BJ (cell line): ENCODE data around the gene DYNC2LI1. TPM values are rescaled to one million over a fixed set of nuclear protein-coding genes. Genes with fewer than 3 reads are reported as not detected.
A peak's percentile ranks its signal among the peaks of the same experiment; 100 is the strongest.

ENCODE experiments used
- CTCF ChIA-PET: fragments of 350-600 bp; formaldehyde crosslinking; extraction: SDS; loops from one replicate; lab custom pipeline; 2021; ENCODE audit warnings: antibody characterized with exemption, inconsistent platforms; lab: Yijun Ruan, JAX
- POLR2A ChIA-PET: fragments of 300-600 bp; sonication (Branson Sonifier 250); formaldehyde crosslinking; extraction: SDS; loops from one replicate; lab custom pipeline; 2021; ENCODE audit warnings: antibody characterized with exemption; lab: Charles Lee
- DNase-seq: peaks from one replicate; pipeline ENCODE4 v3.0.0-alpha.2; 2011; ENCODE audit warnings: low read depth
- H3K27me3 ChIP-seq: 2 replicates; pipeline ENCODE4 v1.6.0; 2011; ENCODE audit warnings: low read length; ENCODE audit not compliant: control insufficient read depth, insufficient read depth
- H3K36me3 ChIP-seq: 2 replicates; pipeline ENCODE4 v1.5.1; 2011; ENCODE audit warnings: low read length; ENCODE audit not compliant: control insufficient read depth, insufficient read depth
- H3K4me3 ChIP-seq: 2 replicates; pipeline ENCODE4 v1.5.1; 2011; ENCODE audit warnings: low read depth, mild to moderate bottlenecking, control low read depth, low read length
- polyA plus RNA-seq: library from polyadenylated mRNA; depleted of rRNA; stranded (reverse); fragments of >200 nt; gene quantifications from 2 replicates; pipeline ENCODE4 v1.2.3, GENCODE V29; 2011
- TF ChIP-seq, protein P1 (sequence below): IDR thresholded peaks from 2 replicates; pipeline ENCODE4 v1.5.1; 2011; ENCODE audit warnings: low read depth, mild to moderate bottlenecking, control low read depth, inconsistent platforms, low read length, moderate library complexity; ENCODE audit not compliant: insufficient read depth

Gene DYNC2LI1
- polyA plus RNA-seq, 1 experiment = 7.2 TPM

DNA sequence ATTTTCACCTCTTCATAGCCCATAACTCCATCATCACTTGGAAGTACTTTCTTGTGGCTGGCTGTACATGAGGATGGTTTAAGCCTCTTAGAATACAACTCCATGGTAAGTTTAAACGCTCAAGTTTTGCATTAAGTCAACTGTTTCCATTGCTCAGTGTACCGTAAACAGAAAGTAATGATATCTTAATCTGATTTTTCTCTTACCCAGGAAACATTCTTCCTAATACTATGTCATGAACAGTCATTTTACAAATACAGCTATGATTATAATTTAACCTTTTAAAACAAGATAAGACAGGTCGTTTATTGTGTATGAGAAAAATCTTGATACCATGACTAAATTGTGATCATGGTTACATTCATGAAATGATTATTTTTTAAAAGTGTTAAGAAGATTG is 11.6 kb upstream of the DYNC2LI1 start:
- no peaks in the 10 kb centered on the region for H3K36me3 ChIP-seq
- H3K4me3 ChIP-seq = no peak overlapping the region
- CTCF ChIA-PET = interaction anchor here (0.6 kb wide), 1 partner anchor 24 kb away, joined by 3 read pairs; no protein-coding TSS in a partner anchor
- no peak for DNase-seq
- H3K27me3 ChIP-seq = peaks cover 1% of the 10 kb centered on the region; the same call in 1 of the 2 replicates
- POLR2A ChIA-PET = no interaction called here
- TF ChIP-seq, protein P1, sequence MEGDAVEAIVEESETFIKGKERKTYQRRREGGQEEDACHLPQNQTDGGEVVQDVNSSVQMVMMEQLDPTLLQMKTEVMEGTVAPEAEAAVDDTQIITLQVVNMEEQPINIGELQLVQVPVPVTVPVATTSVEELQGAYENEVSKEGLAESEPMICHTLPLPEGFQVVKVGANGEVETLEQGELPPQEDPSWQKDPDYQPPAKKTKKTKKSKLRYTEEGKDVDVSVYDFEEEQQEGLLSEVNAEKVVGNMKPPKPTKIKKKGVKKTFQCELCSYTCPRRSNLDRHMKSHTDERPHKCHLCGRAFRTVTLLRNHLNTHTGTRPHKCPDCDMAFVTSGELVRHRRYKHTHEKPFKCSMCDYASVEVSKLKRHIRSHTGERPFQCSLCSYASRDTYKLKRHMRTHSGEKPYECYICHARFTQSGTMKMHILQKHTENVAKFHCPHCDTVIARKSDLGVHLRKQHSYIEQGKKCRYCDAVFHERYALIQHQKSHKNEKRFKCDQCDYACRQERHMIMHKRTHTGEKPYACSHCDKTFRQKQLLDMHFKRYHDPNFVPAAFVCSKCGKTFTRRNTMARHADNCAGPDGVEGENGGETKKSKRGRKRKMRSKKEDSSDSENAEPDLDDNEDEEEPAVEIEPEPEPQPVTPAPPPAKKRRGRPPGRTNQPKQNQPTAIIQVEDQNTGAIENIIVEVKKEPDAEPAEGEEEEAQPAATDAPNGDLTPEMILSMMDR = no peak

DNA sequence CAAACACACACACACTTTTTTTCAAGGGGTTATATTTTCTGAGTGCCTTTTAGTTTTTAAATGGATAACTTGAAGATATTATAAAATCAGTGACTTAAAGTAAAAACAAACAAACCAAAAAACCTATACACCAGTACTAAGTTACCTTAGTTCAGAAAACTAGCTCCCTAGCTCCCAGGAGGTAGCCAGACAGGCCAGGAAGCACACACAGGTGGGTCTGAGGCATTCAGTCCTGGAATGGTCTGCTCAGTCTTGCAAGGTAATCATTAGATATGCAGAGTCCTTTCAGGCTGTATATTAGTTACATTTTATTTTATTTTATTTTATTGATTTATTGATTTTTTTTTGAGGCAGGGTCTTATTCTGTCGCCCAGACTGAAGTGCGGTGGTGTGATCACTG is 10.7 kb upstream of the DYNC2LI1 start:
- Histone ChIP-seq H3K36me3 (no peaks in the 10 kb centered on the region), H3K4me3 (no peak overlapping the region), H3K27me3 (peaks cover 1% of the 10 kb centered on the region; the same call in 1 of the 2 replicates)
- ChIA-PET CTCF (no interaction called here), POLR2A (no interaction called here)
- TF ChIP-seq, protein P1 = no peak
- no peak for DNase-seq

DNA sequence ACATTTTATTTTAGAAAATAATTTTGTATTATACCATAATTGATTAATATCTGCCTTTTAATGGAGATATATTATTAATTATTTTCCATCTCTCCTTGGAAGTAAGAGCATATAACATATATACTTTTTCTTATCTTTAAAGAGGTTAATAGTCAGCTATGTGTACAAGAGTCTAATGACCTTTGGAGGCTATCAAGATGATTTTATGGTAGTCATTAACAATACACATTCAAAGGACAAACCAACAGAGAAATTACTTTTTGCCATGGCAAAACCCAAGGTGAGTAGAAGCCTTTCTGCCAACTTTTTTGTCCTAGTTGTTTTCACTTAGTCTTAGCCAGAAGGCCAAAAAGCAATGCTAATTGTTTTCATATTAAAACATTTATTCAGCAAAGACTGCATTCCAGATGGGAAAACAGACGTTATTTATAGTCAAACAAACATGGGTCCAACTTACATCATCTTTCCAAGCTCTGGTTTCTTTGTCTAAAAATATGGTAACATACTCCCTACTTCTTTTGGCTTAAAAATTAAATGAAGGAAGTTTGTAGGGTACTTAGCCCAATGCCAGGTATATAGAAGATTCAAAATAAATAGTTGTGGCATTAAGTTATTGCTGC is 9.6 kb upstream of the DYNC2LI1 start:
- DNase-seq = peak; percentile 59
- TF ChIP-seq, protein P1 = no peak
- peaks cover 1% of the 10 kb centered on the region; the same call in 1 of the 2 replicates for H3K27me3 ChIP-seq
- POLR2A ChIA-PET = no interaction called here
- no peak overlapping the region for H3K4me3 ChIP-seq
- no peaks in the 10 kb centered on the region for H3K36me3 ChIP-seq
- CTCF ChIA-PET = interaction anchor here (1.1 to 1.7 kb wide), 2 partner anchors 12 to 27 kb away, joined by 3 read pairs; no protein-coding TSS in a partner anchor

DNA sequence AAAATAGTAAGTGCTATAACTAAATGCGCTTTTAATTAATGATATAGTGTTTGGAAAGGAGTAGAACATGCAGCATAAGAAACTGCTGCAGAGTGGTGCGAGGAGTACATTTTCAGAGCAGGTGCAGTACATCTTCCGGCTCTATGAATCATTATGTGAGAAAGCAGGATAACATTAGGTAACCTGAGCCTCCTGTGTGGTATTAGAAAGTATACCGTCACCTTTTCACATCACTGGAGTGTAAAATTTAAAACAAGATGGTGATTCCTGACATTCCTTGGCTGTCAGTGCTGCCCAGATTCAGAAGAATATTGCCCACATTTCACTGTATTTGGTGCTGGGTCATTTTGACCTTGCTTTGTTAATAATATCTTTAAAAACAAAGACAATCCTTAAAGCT is 7.8 kb upstream of the DYNC2LI1 start:
- TF ChIP-seq, protein P1 = no peak
- no peak overlapping the region for H3K4me3 ChIP-seq
- DNase-seq = no peak
- ChIA-PET POLR2A (no interaction called here), CTCF (interaction anchor here (1.7 kb wide), 1 partner anchor 29 kb away, joined by 3 read pairs; no protein-coding TSS in a partner anchor)
- H3K36me3 ChIP-seq = no peaks in the 10 kb centered on the region
- H3K27me3 ChIP-seq = peaks cover 1% of the 10 kb centered on the region; the same call in 1 of the 2 replicates

DNA sequence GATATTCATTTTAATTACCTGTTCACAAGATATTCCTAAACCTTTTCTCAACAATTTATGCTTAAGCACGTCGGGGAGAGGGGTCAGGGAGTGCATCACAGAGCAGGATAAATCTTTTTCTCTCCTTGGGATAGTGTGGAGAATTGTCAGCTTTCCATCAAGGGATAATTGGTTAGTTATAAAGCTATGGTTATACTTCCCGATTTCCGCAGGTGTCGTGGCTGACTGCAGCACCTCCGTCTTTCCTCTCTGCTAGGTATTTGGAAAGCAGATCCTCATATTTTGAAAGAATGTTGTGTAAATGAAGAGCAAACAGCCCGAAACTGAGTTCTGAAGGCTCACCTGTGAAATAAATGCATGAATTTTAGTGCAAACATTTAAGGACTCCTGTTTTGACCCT is 778 bp downstream of the DYNC2LI1 start:
- POLR2A ChIA-PET = interaction anchor here (0.5 to 0.8 kb wide), 2 partner anchors 24 to 1803 kb away, joined by 3 read pairs; no protein-coding TSS in a partner anchor
- TF ChIP-seq, protein P1 = no peak
- no peak for DNase-seq
- CTCF ChIA-PET = interaction anchor here (0.8 to 1.4 kb wide), 3 partner anchors 15 to 164 kb away, joined by 3 to 4 read pairs (median 4); no protein-coding TSS in a partner anchor
- H3K27me3 ChIP-seq = no peaks in the 10 kb centered on the region
- peaks cover 3% of the 10 kb centered on the region for H3K36me3 ChIP-seq
- H3K4me3 ChIP-seq = peak overlapping the region; percentile 86
